HEK293 (cell line): ENCODE data around the gene NCBP2.

Source experiments
- CTCF ChIA-PET: fragments of 350-600 bp; formaldehyde crosslinking; extraction: SDS; loops from one replicate; lab custom pipeline; 2021; ENCODE audit warnings: antibody characterized with exemption; lab: Yijun Ruan, JAX
- POLR2A ChIA-PET: fragments of 300-600 bp; formaldehyde crosslinking; extraction: SDS; loops from one replicate; lab custom pipeline; 2020; ENCODE audit warnings: antibody characterized with exemption, inconsistent platforms; lab: Yijun Ruan, JAX
- H3K27ac ChIP-seq: fragments of 200-500 bp; sonication (Bioruptor generic); 2 replicates; pipeline ENCODE4 v1.5.1; 2014; ENCODE audit warnings: low read depth, low read length, control low read depth, inconsistent platforms; ENCODE audit errors: extremely low read depth
- H3K36me3 ChIP-seq, 2 experiments: fragments of 200-500 bp in 1 of 2; sonication (Bioruptor generic) in 1 of 2; 1 replicate in 1 of 2; 2 replicates in 1 of 2; pipeline ENCODE4 v1.5.1; 2014 to 2017; ENCODE audit warnings: inconsistent platforms in 2 of 2, low read length in 2 of 2; ENCODE audit not compliant: control insufficient read depth in 2 of 2, insufficient read depth in 1 of 2
- H3K4me1 ChIP-seq: fragments of 200-500 bp; sonication (Bioruptor generic); 2 replicates; pipeline ENCODE4 v1.5.1; 2014; ENCODE audit warnings: mild to moderate bottlenecking, low read length, inconsistent platforms; ENCODE audit not compliant: control insufficient read depth, insufficient read depth
- H3K4me3 ChIP-seq: 2 replicates; pipeline ENCODE4 v1.5.1; 2011; ENCODE audit warnings: low read depth, mild to moderate bottlenecking, control low read depth, low read length, moderate library complexity
- H3K9me3 ChIP-seq: fragments of 200-500 bp; sonication (Bioruptor generic); 2 replicates; pipeline ENCODE4 v1.5.1; 2014; ENCODE audit warnings: low read depth, low read length, inconsistent platforms; ENCODE audit not compliant: control insufficient read depth, insufficient read depth
- OSR2 ChIP-seq: fragments of 450-650 bp; formaldehyde crosslinking; IDR thresholded peaks from 2 replicates; pipeline ENCODE4 v1.5.1; 2016; ENCODE audit warnings: missing biosample characterization, missing genetic modification characterization
- OVOL3 ChIP-seq: fragments of 450-650 bp; formaldehyde crosslinking; IDR thresholded peaks from 2 replicates; pipeline ENCODE4 v1.5.1; 2016; ENCODE audit warnings: missing biosample characterization, missing genetic modification characterization
- ZNF221 ChIP-seq: fragments of 450-650 bp; formaldehyde crosslinking; IDR thresholded peaks from 2 replicates; pipeline ENCODE4 v1.5.1; 2017; ENCODE audit warnings: missing biosample characterization, missing genetic modification characterization, borderline replicate concordance
- ZNF280C ChIP-seq: fragments of 450-650 bp; formaldehyde crosslinking; IDR thresholded peaks from 2 replicates; pipeline ENCODE4 v1.5.1; 2016; ENCODE audit warnings: missing biosample characterization, missing genetic modification characterization
- ZNF366 ChIP-seq: fragments of 450-650 bp; formaldehyde crosslinking; conservative IDR thresholded peaks from 2 replicates; pipeline ENCODE4 v1.5.1; 2016; ENCODE audit warnings: missing biosample characterization, missing genetic modification characterization
- ZNF398 ChIP-seq: fragments of 450-650 bp; formaldehyde crosslinking; IDR thresholded peaks from 2 replicates; pipeline ENCODE4 v1.5.1; 2017; ENCODE audit warnings: missing biosample characterization, missing genetic modification characterization
- ZNF513 ChIP-seq: fragments of 450-650 bp; IDR thresholded peaks from 2 replicates; pipeline ENCODE4 v1.5.1; 2018; ENCODE audit warnings: missing biosample characterization, missing genetic modification characterization
- ZNF645 ChIP-seq: fragments of 450-650 bp; formaldehyde crosslinking; IDR thresholded peaks from 2 replicates; pipeline ENCODE4; 2016; ENCODE audit warnings: missing biosample characterization, missing genetic modification characterization
- ZNF692 ChIP-seq: fragments of 450-650 bp; formaldehyde crosslinking; IDR thresholded peaks from 2 replicates; pipeline ENCODE4 v1.5.1; 2016; ENCODE audit warnings: missing biosample characterization, missing genetic modification characterization
- ZSCAN5A ChIP-seq: fragments of 450-650 bp; formaldehyde crosslinking; IDR thresholded peaks from 2 replicates; pipeline ENCODE4 v1.5.1; 2016; ENCODE audit warnings: missing biosample characterization, missing genetic modification characterization

NCBP2 gene

GRCh38 chr3:196901768-196902167 lies 40.6 kb downstream of the NCBP2 start:
- CTCF ChIA-PET: no interaction called here

More at GRCh38 chr3:196901768-196902167, 40.6 kb downstream of the NCBP2 start:
- H3K27ac ChIP-seq: no peak overlapping the region
- H3K9me3 ChIP-seq: no peaks in the 10 kb centered on the region
- no peak overlapping the region for H3K4me3 ChIP-seq
- TF ChIP-seq ZNF280C (tag by site-specific recombination) (no peak), ZNF513 (tag by site-specific recombination) (no peak), ZNF221 (tag by site-specific recombination) (no peak), ZNF398 (no peak), ZNF692 (tag by site-specific recombination) (no peak), ZNF645 (tag by site-specific recombination) (no peak), ZSCAN5A (tag by site-specific recombination) (no peak), OVOL3 (tag by site-specific recombination) (no peak), OSR2 (tag by site-specific recombination) (no peak), ZNF366 (tag by site-specific recombination) (no peak)
- H3K4me1 ChIP-seq: no peaks in the 10 kb centered on the region
- POLR2A ChIA-PET: no interaction called here
- peaks cover 16 to 64% of the 10 kb centered on the region in 2 experiments for H3K36me3 ChIP-seq
